ENCODE data around the gene MICAL2.

GRCh38 chr11:12064136-12064953 lies 46.0 kb upstream of the MICAL2 start:
- TF ChIP-seq REST (IDR thresholded peaks at IDR 0.05; ENCODE audit: insufficient read depth in 1 of 2, low read depth in 2 of 2, low read length in 2 of 2) (no peak), SIN3A (IDR thresholded peaks at IDR 0.05; ENCODE audit: borderline replicate concordance, insufficient read depth, low read length) (no peak), TAF1 (IDR thresholded peaks at IDR 0.05; ENCODE audit: borderline replicate concordance, insufficient read depth, low read length) (no peak)

Measured in PFSK-1 (cell line).